ENCODE data around the gene COX6B2.

The COX6B2 gene

GRCh38 chr19:55322204-55322885, 32.2 kb downstream of the COX6B2 start:
- H3K27me3 ChIP-seq (ENCODE audit: control insufficient read depth in 2 of 2, insufficient read depth in 2 of 2, low read length in 2 of 2): no peaks in the 10 kb centered on the region
- H3K27ac ChIP-seq (ENCODE audit: low read depth in 2 of 2, low read length in 2 of 2): peak overlapping the region; percentile 58 to 72
- peak overlapping the region in 1 of 2 donors; percentile 49 for H3K9ac ChIP-seq (ENCODE audit: low read depth in 1 of 2, low read length in 2 of 2)
- peaks cover 19 to 23% of the 10 kb centered on the region in 2 donors for H3K4me1 ChIP-seq (ENCODE audit: control insufficient read depth in 2 of 2, insufficient read depth in 2 of 2, low read length in 2 of 2)
- no peaks in the 10 kb centered on the region for H3K9me3 ChIP-seq (ENCODE audit: control insufficient read depth in 2 of 2, low read length in 2 of 2)
- H3K4me3 ChIP-seq (ENCODE audit: low read length in 2 of 2): peak overlapping the region; percentile 28 to 59
- no peaks in the 10 kb centered on the region for H3K36me3 ChIP-seq (ENCODE audit: control insufficient read depth in 2 of 2, insufficient read depth in 2 of 2, low read length in 2 of 2)

GRCh38 chr19:55321466-55322137, 32.9 kb downstream of the COX6B2 start:
- Histone ChIP-seq H3K4me1 (ENCODE audit: control insufficient read depth in 2 of 2, insufficient read depth in 2 of 2, low read length in 2 of 2) (peaks cover 19 to 23% of the 10 kb centered on the region in 2 donors), H3K36me3 (ENCODE audit: control insufficient read depth in 2 of 2, insufficient read depth in 2 of 2, low read length in 2 of 2) (no peaks in the 10 kb centered on the region), H3K9ac (ENCODE audit: low read depth in 1 of 2, low read length in 2 of 2) (peak overlapping the region in 1 of 2 donors; percentile 49), H3K27me3 (ENCODE audit: control insufficient read depth in 2 of 2, insufficient read depth in 2 of 2, low read length in 2 of 2) (no peaks in the 10 kb centered on the region), H3K4me3 (ENCODE audit: low read length in 2 of 2) (peak overlapping the region; percentile 55 to 59), H3K27ac (ENCODE audit: low read depth in 2 of 2, low read length in 2 of 2) (peak overlapping the region; percentile 58 to 72), H3K9me3 (ENCODE audit: control insufficient read depth in 2 of 2, low read length in 2 of 2) (no peaks in the 10 kb centered on the region)

GRCh38 chr19:55320844-55321419, 33.6 kb downstream of the COX6B2 start:
- Histone ChIP-seq H3K4me1 (ENCODE audit: control insufficient read depth in 2 of 2, insufficient read depth in 2 of 2, low read length in 2 of 2) (peaks cover 19 to 23% of the 10 kb centered on the region in 2 donors), H3K36me3 (ENCODE audit: control insufficient read depth in 2 of 2, insufficient read depth in 2 of 2, low read length in 2 of 2) (no peaks in the 10 kb centered on the region), H3K27me3 (ENCODE audit: control insufficient read depth in 2 of 2, insufficient read depth in 2 of 2, low read length in 2 of 2) (no peaks in the 10 kb centered on the region), H3K27ac (ENCODE audit: low read depth in 2 of 2, low read length in 2 of 2) (peak overlapping the region in 1 of 2 donors; percentile 58), H3K9ac (ENCODE audit: low read depth in 1 of 2, low read length in 2 of 2) (peak overlapping the region in 1 of 2 donors; percentile 49), H3K9me3 (ENCODE audit: control insufficient read depth in 2 of 2, low read length in 2 of 2) (no peaks in the 10 kb centered on the region), H3K4me3 (ENCODE audit: low read length in 2 of 2) (peak overlapping the region; percentile 55 to 59)

DNA sequence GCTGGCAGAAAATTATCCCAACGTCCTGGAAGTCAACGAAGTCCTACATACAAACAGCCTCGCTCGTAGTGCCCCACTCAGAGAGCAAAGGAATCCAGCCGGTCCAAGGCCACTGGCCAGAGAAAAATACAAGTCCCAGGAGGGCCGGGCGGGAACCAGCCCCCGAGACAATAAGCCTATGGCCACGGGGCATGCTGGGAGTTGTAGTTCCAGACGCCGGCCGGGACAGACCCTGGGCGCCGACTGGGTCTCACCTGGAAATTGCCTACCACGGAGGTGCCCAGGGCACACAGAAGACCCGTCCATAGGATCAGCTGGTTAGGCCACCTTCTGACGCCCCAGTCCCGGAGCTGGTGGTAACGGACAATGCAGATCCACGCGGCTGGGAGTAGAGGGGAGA, 34.7 kb downstream of the COX6B2 start:
- H3K9ac ChIP-seq (ENCODE audit: low read depth in 1 of 2, low read length in 2 of 2): no peak overlapping the region
- no peak overlapping the region for H3K4me3 ChIP-seq (ENCODE audit: low read length in 2 of 2)

DNA sequence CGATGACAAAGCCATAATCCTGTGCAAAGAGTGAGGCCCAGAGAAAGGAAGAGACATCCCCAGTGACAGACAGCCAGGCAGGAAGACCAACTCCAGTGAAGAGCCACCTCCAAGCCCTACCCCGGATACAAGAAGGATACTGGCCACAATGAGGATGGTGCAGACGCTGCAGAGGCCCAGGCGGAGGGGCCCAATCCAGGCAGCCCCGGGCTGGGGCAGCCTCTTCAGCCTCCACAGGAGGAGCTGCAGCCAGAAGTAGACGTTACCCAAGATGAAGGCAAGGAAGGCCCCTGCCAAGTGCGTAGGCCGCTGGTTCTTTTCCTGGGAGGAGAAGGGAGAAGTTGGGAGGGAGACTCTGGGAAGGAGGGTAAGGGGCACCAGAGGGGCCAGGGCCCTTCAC, 37.9 kb downstream of the COX6B2 start:
- H3K27me3 ChIP-seq (ENCODE audit: control insufficient read depth in 2 of 2, insufficient read depth in 2 of 2, low read length in 2 of 2): no peaks in the 10 kb centered on the region

More for the DNA sequence above, 34.7 kb downstream of the COX6B2 start:
- Histone ChIP-seq H3K4me1 (ENCODE audit: control insufficient read depth in 2 of 2, insufficient read depth in 2 of 2, low read length in 2 of 2) (peaks cover 19 to 23% of the 10 kb centered on the region in 2 donors), H3K36me3 (ENCODE audit: control insufficient read depth in 2 of 2, insufficient read depth in 2 of 2, low read length in 2 of 2) (no peaks in the 10 kb centered on the region), H3K27me3 (ENCODE audit: control insufficient read depth in 2 of 2, insufficient read depth in 2 of 2, low read length in 2 of 2) (no peaks in the 10 kb centered on the region), H3K27ac (ENCODE audit: low read depth in 2 of 2, low read length in 2 of 2) (no peak overlapping the region), H3K9me3 (ENCODE audit: control insufficient read depth in 2 of 2, low read length in 2 of 2) (no peaks in the 10 kb centered on the region)

DNA sequence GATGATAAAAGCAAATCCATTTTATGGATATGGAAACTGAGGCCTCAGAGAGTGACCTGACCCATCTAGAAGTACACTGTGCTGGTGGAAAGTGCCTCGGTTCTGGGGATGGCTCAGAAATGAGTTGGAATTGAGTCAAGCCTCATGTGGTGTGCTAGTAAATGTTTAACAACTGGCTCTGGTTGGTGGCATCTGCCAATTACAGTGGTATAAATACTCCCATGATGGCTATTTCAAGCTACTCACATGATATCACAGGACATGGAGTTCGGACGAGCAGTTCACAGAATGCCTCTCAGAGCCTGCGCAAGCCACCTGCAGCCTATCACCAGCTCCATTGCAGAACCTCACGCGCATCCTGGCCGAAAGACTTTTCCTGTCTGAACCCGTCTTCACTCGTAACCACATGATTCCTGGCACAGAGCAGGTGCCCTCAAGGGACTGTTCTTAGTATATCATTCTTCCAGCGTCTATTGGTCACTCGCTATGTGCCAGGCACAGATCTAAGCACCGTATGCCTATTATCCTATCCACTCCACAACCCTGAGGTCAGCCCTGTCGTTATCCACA, 38.5 kb downstream of the COX6B2 start:
- no peaks in the 10 kb centered on the region for H3K9me3 ChIP-seq (ENCODE audit: control insufficient read depth in 2 of 2, low read length in 2 of 2)
- H3K36me3 ChIP-seq (ENCODE audit: control insufficient read depth in 2 of 2, insufficient read depth in 2 of 2, low read length in 2 of 2): no peaks in the 10 kb centered on the region
- peaks cover 0 to 2% of the 10 kb centered on the region in 2 donors for H3K4me1 ChIP-seq (ENCODE audit: control insufficient read depth in 2 of 2, insufficient read depth in 2 of 2, low read length in 2 of 2)
- H3K4me3 ChIP-seq (ENCODE audit: low read length in 2 of 2): no peak overlapping the region
- H3K9ac ChIP-seq (ENCODE audit: low read depth in 1 of 2, low read length in 2 of 2): no peak overlapping the region
- no peak overlapping the region for H3K27ac ChIP-seq (ENCODE audit: low read depth in 2 of 2, low read length in 2 of 2)
- no peaks in the 10 kb centered on the region for H3K27me3 ChIP-seq (ENCODE audit: control insufficient read depth in 2 of 2, insufficient read depth in 2 of 2, low read length in 2 of 2)

More for the DNA sequence above, 37.9 kb downstream of the COX6B2 start:
- Histone ChIP-seq H3K4me3 (ENCODE audit: low read length in 2 of 2) (no peak overlapping the region), H3K36me3 (ENCODE audit: control insufficient read depth in 2 of 2, insufficient read depth in 2 of 2, low read length in 2 of 2) (no peaks in the 10 kb centered on the region), H3K4me1 (ENCODE audit: control insufficient read depth in 2 of 2, insufficient read depth in 2 of 2, low read length in 2 of 2) (peaks cover 5 to 8% of the 10 kb centered on the region in 2 donors), H3K27ac (ENCODE audit: low read depth in 2 of 2, low read length in 2 of 2) (no peak overlapping the region), H3K9me3 (ENCODE audit: control insufficient read depth in 2 of 2, low read length in 2 of 2) (no peaks in the 10 kb centered on the region), H3K9ac (ENCODE audit: low read depth in 1 of 2, low read length in 2 of 2) (no peak overlapping the region)

- H3K36me3 ChIP-seq (ENCODE audit: control insufficient read depth in 2 of 2, insufficient read depth in 2 of 2, low read length in 2 of 2): no peaks in the 10 kb centered on the region
- no peak overlapping the region for H3K9ac ChIP-seq (ENCODE audit: low read depth in 1 of 2, low read length in 2 of 2)
- no peaks in the 10 kb centered on the region for H3K27me3 ChIP-seq (ENCODE audit: control insufficient read depth in 2 of 2, insufficient read depth in 2 of 2, low read length in 2 of 2)
- no peaks in the 10 kb centered on the region for H3K9me3 ChIP-seq (ENCODE audit: control insufficient read depth in 2 of 2, low read length in 2 of 2)
- no peaks in the 10 kb centered on the region for H3K4me1 ChIP-seq (ENCODE audit: control insufficient read depth in 2 of 2, insufficient read depth in 2 of 2, low read length in 2 of 2)
- H3K4me3 ChIP-seq (ENCODE audit: low read length in 2 of 2): no peak overlapping the region
- H3K27ac ChIP-seq (ENCODE audit: low read depth in 2 of 2, low read length in 2 of 2): no peak overlapping the region
Measured at GRCh38 chr19:55314396-55314795, 40.1 kb downstream of the COX6B2 start.

DNA sequence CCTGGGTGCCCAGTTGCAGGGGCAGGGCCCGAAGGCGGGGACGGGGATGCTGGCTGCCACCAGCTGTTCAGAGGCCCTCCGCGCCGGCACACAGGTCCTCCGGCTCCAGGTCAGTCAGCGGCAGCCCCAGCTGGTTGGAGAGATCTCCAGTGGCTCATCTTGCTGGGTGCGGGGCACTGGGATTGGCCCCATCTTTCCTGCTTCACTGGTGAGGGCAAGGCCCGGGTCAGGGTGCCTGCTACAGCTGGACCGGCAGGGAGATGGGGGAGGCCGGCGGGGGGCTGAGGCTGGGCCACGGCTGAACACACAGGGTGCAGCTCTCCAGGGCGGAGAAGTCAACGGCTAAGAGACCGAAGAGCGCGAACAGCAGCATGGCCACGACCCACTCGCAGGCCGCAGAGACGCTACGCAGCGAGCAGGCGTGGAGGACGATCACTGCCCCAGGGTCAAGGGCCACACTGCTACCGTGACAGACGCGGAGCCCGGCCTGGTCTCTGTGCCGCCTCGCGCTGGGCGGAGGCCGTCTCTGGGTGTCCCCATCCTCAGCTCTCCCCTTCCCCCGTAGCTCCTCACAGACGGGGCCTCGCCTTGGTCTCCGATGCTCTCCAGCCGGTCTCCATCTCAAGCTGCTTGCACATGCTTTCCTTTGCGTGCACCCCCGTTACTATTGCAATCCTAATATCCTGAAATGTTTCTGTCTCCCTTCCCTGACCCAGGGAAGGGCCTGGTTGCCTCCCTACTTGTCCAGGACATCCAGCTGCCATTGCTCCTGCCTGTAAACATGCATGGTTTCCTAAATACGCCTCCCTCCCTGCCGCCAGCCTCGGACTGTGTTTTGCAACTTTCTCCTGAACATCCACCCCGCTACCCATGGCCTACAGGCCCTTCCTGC, 41.7 kb downstream of the COX6B2 start:
- H3K4me1 ChIP-seq (ENCODE audit: control insufficient read depth in 2 of 2, insufficient read depth in 2 of 2, low read length in 2 of 2): no peaks in the 10 kb centered on the region
- H3K27ac ChIP-seq (ENCODE audit: low read depth in 2 of 2, low read length in 2 of 2): no peak overlapping the region
- H3K36me3 ChIP-seq (ENCODE audit: control insufficient read depth in 2 of 2, insufficient read depth in 2 of 2, low read length in 2 of 2): no peaks in the 10 kb centered on the region
- no peak overlapping the region for H3K4me3 ChIP-seq (ENCODE audit: low read length in 2 of 2)
- H3K9me3 ChIP-seq (ENCODE audit: control insufficient read depth in 2 of 2, low read length in 2 of 2): no peaks in the 10 kb centered on the region
- H3K9ac ChIP-seq (ENCODE audit: low read depth in 1 of 2, low read length in 2 of 2): no peak overlapping the region
- H3K27me3 ChIP-seq (ENCODE audit: control insufficient read depth in 2 of 2, insufficient read depth in 2 of 2, low read length in 2 of 2): no peaks in the 10 kb centered on the region

DNA sequence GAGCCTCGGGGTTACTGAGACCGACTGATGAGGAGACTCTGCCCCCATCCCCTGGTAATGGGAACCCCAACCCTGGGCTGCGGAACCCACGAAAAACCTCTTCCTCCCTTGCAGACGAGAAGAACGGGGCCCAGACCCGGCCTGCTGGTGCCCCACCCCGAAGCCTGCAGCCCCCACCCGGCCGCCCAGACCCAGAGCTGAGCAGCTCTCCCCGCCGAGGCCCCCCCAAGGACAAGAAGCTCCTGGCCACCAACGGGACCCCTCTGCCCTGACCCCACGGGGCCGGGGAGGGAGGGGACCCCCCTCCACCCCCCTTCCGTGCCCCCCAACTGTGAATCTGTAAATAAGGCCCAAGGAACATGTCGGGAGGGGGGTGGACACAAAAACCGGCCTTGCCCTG, 42.7 kb downstream of the COX6B2 start:
- Histone ChIP-seq H3K9me3 (ENCODE audit: control insufficient read depth in 2 of 2, low read length in 2 of 2) (no peaks in the 10 kb centered on the region), H3K27ac (ENCODE audit: low read depth in 2 of 2, low read length in 2 of 2) (no peak overlapping the region), H3K9ac (ENCODE audit: low read depth in 1 of 2, low read length in 2 of 2) (no peak overlapping the region), H3K4me3 (ENCODE audit: low read length in 2 of 2) (no peak overlapping the region), H3K36me3 (ENCODE audit: control insufficient read depth in 2 of 2, insufficient read depth in 2 of 2, low read length in 2 of 2) (no peaks in the 10 kb centered on the region), H3K27me3 (ENCODE audit: control insufficient read depth in 2 of 2, insufficient read depth in 2 of 2, low read length in 2 of 2) (no peaks in the 10 kb centered on the region), H3K4me1 (ENCODE audit: control insufficient read depth in 2 of 2, insufficient read depth in 2 of 2, low read length in 2 of 2) (no peaks in the 10 kb centered on the region)

Measured in mucosa of rectum (tissue), 2 donors.